Naive B cell (primary cell): ENCODE results near the gene STARD10. TPM values are rescaled to one million over a fixed set of nuclear protein-coding genes. Genes with fewer than 3 reads are reported as not detected.
A peak's percentile ranks its signal among the peaks of the same experiment; 100 is the strongest.

Experiments used
- ATAC-seq, 2 donors: fragments of 150-1000 bp; cut with Tn5 transposase; 2 replicates each; pipeline ENCODE4 v1.10.0; 2021; ENCODE audit warnings: low read depth in 2 of 2, mild to moderate bottlenecking in 2 of 2, moderate library complexity in 2 of 2
- DNase-seq: peaks from one replicate; pipeline ENCODE4 v3.0.0; 2022
- H3K27ac Mint-ChIP-seq, 6 donors: one replicate each; pipeline ENCODE4 v1.8.0; 2020 to 2022; ENCODE audit warnings: mild to moderate bottlenecking in 6 of 6, mixed read lengths in 6 of 6, moderate library complexity in 5 of 6, inconsistent platforms in 2 of 6
- H3K27me3 Mint-ChIP-seq, 3 donors: one replicate each; pipeline ENCODE4 v1.8.0; 2021 to 2022; ENCODE audit warnings: mixed read lengths in 3 of 3, mild to moderate bottlenecking in 1 of 3
- H3K36me3 Mint-ChIP-seq, 2 donors: one replicate each; pipeline ENCODE4 v1.8.0; 2020 to 2022; ENCODE audit warnings: mixed read lengths in 2 of 2, inconsistent platforms in 1 of 2, mild to moderate bottlenecking in 1 of 2
- H3K4me1 Mint-ChIP-seq, 3 donors: one replicate each; pipeline ENCODE4 v1.8.0; 2020 to 2022; ENCODE audit warnings: mixed read lengths in 3 of 3, inconsistent platforms in 1 of 3, mild to moderate bottlenecking in 1 of 3, moderate library complexity in 1 of 3
- H3K4me3 Mint-ChIP-seq, 8 donors: one replicate each; pipeline ENCODE4 v1.8.0; 2020 to 2022; ENCODE audit warnings: mild to moderate bottlenecking in 8 of 8, mixed read lengths in 8 of 8, moderate library complexity in 8 of 8, inconsistent platforms in 2 of 8
- H3K9me3 Mint-ChIP-seq, 7 donors: one replicate each; pipeline ENCODE4 v1.8.0; 2020 to 2022; ENCODE audit warnings: mixed read lengths in 7 of 7, mild to moderate bottlenecking in 5 of 7, inconsistent platforms in 2 of 7, moderate library complexity in 1 of 7
- polyA plus RNA-seq, 6 donors: library from polyadenylated mRNA; unstranded; fragments of 300-500 nt; fragmentation: Illumina TruSeq; gene quantifications; one replicate each; pipeline ENCODE4 v1.2.3, GENCODE V29; 2021; ENCODE audit warnings: low read depth in 6 of 6

STARD10 gene
- polyA plus RNA-seq, 6 donors from 2014 or later = 24.3 to 39.2 (median 30.7) TPM

DNA sequence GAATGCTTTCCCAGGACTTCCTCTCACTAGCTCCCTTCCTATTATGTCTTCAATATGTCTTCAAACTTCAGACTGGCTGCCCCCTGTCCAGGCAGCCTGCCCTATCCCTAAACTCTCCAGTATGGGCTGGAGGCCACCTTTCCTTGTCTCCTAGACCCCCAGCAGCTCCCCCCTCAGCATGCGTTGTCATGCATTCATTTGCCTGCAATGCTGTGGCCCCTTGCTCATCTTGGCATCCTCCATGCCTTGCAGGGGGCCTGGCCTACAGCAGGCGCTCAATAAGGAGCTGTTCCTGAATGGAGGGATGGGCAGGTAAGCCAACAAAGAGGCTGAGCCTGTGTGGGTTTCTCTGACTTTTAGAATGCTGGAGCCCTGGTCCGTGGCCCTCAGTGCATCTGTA is 25.3 kb downstream of the STARD10 start:
- H3K4me1 Mint-ChIP-seq = peaks cover 12 to 18% (median 18%) of the 10 kb centered on the region in 3 donors
- no peaks in the 10 kb centered on the region for H3K9me3 Mint-ChIP-seq
- H3K27me3 Mint-ChIP-seq = no peaks in the 10 kb centered on the region
- peaks cover 0 to 10% of the 10 kb centered on the region in 2 donors for H3K36me3 Mint-ChIP-seq
- H3K27ac Mint-ChIP-seq = peak overlapping the region in 2 of 6 donors; percentile 56 to 85
- no peak overlapping the region for H3K4me3 Mint-ChIP-seq
- DNase-seq (no peak), ATAC-seq (no peak)

DNA sequence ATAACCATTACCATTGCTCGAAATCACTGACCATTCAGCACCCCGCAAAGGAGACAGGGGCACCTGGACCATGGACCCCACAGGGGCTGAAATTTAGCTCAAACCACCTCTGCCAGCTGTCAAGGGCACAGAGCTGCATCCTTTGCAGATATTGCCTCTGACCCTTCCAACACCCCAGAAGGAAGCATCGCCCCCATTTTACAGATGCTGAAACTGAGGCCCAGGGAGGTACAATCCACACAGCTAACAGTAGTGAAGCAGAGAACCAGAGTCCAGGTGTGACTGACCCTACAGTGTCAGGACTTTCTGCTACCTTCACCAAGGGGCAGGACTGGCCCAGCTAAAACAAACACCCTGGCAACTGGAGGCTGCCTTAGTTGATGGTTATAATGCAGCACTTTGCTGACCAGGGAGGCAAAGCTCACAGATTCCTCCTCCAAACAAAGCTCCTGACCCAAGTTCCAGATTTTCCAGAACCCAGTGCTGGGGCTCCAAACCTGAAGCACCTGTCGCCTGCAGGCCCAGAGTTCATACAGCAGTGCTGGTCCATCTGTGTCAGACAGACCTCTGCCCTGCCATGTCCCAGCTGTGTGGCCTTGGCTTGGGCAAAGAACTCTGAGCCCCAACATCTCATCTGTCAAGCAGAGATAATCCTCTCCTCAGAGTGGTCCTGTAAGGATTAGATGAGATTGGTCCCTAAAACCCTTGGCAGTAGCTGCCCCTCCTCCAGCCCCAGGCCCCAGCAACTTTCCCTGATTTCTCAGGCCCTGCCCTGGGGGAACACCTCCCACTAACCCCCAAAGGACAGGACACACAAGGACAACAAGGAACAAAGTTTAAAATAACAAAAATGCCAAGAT is 26.4 kb downstream of the STARD10 start:
- H3K27me3 Mint-ChIP-seq = no peaks in the 10 kb centered on the region
- H3K4me3 Mint-ChIP-seq = no peak overlapping the region
- no peak for DNase-seq
- no peaks in the 10 kb centered on the region for H3K9me3 Mint-ChIP-seq
- peaks cover 0 to 5% of the 10 kb centered on the region in 2 donors for H3K36me3 Mint-ChIP-seq
- no peak for ATAC-seq
- peak overlapping the region in 1 of 6 donors; percentile 86 for H3K27ac Mint-ChIP-seq
- H3K4me1 Mint-ChIP-seq = peaks cover 22 to 23% (median 23%) of the 10 kb centered on the region in 3 donors

GRCh38 chr11:72766152-72766902 is 27.5 kb downstream of the STARD10 start:
- ATAC-seq (no peak), DNase-seq (no peak)
- Mint-ChIP-seq H3K36me3 (no peaks in the 10 kb centered on the region), H3K9me3 (no peaks in the 10 kb centered on the region), H3K4me3 (no peak overlapping the region), H3K4me1 (peaks cover 21 to 27% (median 25%) of the 10 kb centered on the region in 3 donors), H3K27me3 (no peaks in the 10 kb centered on the region), H3K27ac (peak overlapping the region in 3 of 6 donors; percentile 5 to 39 (median 26))

DNA sequence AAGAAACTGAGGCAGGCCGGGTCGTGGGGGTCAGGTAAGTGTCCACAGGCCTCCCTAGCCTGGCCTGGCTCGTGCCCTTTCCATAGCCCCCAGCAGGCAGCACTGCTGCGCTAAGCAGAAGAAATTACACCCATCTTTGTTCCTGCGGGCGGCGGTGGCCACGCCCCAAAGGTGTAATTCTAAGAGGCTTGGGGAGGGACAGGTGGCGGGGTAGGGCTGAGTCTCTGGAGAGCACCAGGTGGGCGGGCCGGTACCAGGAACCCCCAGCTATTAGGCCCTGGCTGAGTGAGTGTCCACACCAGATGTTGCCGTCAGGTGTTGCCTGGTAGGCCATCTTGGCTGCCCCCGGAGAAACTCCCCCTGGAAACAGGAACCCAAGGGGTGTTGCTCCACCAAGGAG is 29.3 kb downstream of the STARD10 start:
- Mint-ChIP-seq H3K9me3 (no peaks in the 10 kb centered on the region), H3K27ac (peak overlapping the region in 1 of 6 donors; percentile 34), H3K4me3 (no peak overlapping the region), H3K27me3 (no peaks in the 10 kb centered on the region), H3K4me1 (peaks cover 21 to 27% (median 25%) of the 10 kb centered on the region in 3 donors), H3K36me3 (no peaks in the 10 kb centered on the region)
- no peak for DNase-seq
- no peak for ATAC-seq

GRCh38 chr11:72763823-72764222 is 30.0 kb downstream of the STARD10 start:
- DNase-seq (no peak), ATAC-seq (no peak)
- Mint-ChIP-seq H3K27ac (peak overlapping the region in 3 of 6 donors; percentile 26 to 93 (median 84)), H3K4me1 (peaks cover 24 to 31% (median 24%) of the 10 kb centered on the region in 3 donors), H3K27me3 (no peaks in the 10 kb centered on the region), H3K4me3 (peak overlapping the region in 3 of 8 donors; percentile 13 to 21 (median 15)), H3K36me3 (no peaks in the 10 kb centered on the region), H3K9me3 (no peaks in the 10 kb centered on the region)

GRCh38 chr11:72762641-72763304 is 31.1 kb downstream of the STARD10 start:
- H3K36me3 Mint-ChIP-seq = no peaks in the 10 kb centered on the region
- peak overlapping the region in 3 of 8 donors; percentile 15 to 65 (median 42) for H3K4me3 Mint-ChIP-seq
- H3K27ac Mint-ChIP-seq = peak overlapping the region in 5 of 6 donors; percentile 6 to 87 (median 83)
- DNase-seq = no peak
- H3K9me3 Mint-ChIP-seq = no peaks in the 10 kb centered on the region
- ATAC-seq = peak; percentile 94 to 96
- H3K27me3 Mint-ChIP-seq = no peaks in the 10 kb centered on the region
- peaks cover 18 to 31% (median 25%) of the 10 kb centered on the region in 3 donors for H3K4me1 Mint-ChIP-seq

- H3K4me1 Mint-ChIP-seq = peaks cover 24 to 31% (median 30%) of the 10 kb centered on the region in 3 donors
- no peak overlapping the region for H3K4me3 Mint-ChIP-seq
- no peaks in the 10 kb centered on the region for H3K9me3 Mint-ChIP-seq
- no peak overlapping the region for H3K27ac Mint-ChIP-seq
- H3K27me3 Mint-ChIP-seq = no peaks in the 10 kb centered on the region
- H3K36me3 Mint-ChIP-seq = no peaks in the 10 kb centered on the region
- ATAC-seq = no peak
- no peak for DNase-seq
These were observed 33.1 kb downstream of the STARD10 start for GRCh38 chr11:72760539-72761405.

- Mint-ChIP-seq H3K36me3 (no peaks in the 10 kb centered on the region), H3K9me3 (no peaks in the 10 kb centered on the region), H3K4me1 (peaks cover 24 to 31% (median 30%) of the 10 kb centered on the region in 3 donors), H3K27me3 (no peaks in the 10 kb centered on the region), H3K27ac (peak overlapping the region in 1 of 6 donors; percentile 53), H3K4me3 (no peak overlapping the region)
- no peak for ATAC-seq
- DNase-seq = no peak
These were observed 34.3 kb downstream of the STARD10 start for GRCh38 chr11:72759468-72759985.

DNA sequence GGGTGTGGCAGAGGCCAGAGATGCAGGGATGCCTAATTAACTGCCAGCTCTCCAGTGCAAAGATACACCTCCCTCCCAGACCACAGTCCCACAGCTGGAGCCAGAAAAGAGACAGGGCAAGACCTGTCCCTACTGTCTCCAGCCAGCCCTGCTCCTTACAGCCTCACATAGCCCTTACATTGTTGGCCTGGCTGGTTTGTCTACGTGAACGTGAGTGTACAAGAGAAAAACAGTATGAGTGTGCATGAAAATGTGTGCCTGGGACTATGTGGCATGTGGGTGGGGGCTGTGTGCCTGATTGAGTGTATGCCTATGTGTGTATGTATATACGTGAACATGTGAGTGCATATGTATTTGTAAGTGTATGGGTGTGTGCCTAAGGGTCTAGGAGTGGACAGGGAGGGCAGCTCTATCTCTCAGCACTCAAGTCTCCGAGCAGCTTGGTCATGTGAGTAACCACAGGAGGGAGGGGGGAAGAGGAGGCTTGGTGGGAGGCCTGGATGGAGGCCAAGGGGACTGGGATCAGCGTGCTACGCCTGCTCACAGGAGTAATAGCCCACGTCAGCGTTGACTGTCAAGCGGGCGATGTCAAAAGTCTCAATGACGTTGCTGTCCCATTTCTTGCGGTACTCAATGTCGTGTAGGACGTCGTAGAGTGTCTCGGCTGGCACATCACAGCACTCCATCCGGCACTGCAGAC is 35.0 kb downstream of the STARD10 start:
- Mint-ChIP-seq H3K4me3 (peak overlapping the region in 1 of 8 donors; percentile 2), H3K4me1 (peaks cover 23 to 30% (median 25%) of the 10 kb centered on the region in 3 donors), H3K27me3 (no peaks in the 10 kb centered on the region), H3K27ac (peak overlapping the region in 2 of 6 donors; percentile 3 to 8), H3K36me3 (no peaks in the 10 kb centered on the region), H3K9me3 (no peaks in the 10 kb centered on the region)
- DNase-seq (no peak), ATAC-seq (no peak)

GRCh38 chr11:72758304-72758689 is 35.5 kb downstream of the STARD10 start:
- Mint-ChIP-seq H3K36me3 (no peaks in the 10 kb centered on the region), H3K27me3 (no peaks in the 10 kb centered on the region), H3K4me1 (peaks cover 19 to 25% (median 21%) of the 10 kb centered on the region in 3 donors), H3K9me3 (no peaks in the 10 kb centered on the region), H3K27ac (peak overlapping the region in 2 of 6 donors; percentile 3 to 33), H3K4me3 (no peak overlapping the region)
- no peak for ATAC-seq
- DNase-seq = no peak

DNA sequence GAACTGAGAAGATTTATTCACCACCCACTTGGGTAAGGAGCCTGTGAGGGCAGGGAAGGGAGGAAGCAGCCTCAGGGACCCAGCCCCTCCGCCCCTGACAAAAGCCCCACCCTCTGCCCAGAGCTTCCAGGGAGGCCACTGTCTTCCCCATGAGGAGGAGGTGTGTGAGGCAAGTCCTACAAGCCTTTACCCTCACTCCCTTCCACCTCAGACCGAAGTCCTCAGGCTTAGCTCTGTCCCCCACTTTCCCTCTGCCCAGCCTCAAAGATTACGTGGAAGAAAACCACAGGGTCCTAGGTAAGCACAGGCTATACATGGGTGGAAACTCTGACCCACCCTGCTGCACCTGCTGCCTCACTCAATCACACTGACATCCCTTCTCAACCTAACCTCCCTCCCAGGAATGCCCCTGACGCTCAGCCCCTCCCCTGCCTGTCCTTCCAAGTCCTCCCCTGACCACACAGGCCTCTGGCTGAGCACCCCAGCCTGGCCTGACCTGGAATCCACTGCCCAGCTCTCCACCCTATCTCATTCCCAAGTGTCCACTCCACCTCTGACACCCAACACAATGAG is 38.0 kb downstream of the STARD10 start:
- DNase-seq (no peak), ATAC-seq (no peak)
- Mint-ChIP-seq H3K27ac (no peak overlapping the region), H3K4me3 (peak overlapping the region in 1 of 8 donors; percentile 37), H3K36me3 (no peaks in the 10 kb centered on the region), H3K9me3 (no peaks in the 10 kb centered on the region), H3K4me1 (peaks cover 27 to 33% (median 32%) of the 10 kb centered on the region in 3 donors), H3K27me3 (no peaks in the 10 kb centered on the region)
